Stomach (tissue), 9 donors: ENCODE measurements around the gene SEC11A. TPM values are rescaled to one million over a fixed set of nuclear protein-coding genes. Genes with fewer than 3 reads are reported as not detected.
"Not testable (repeated sequence)": the region's sequence is repeated elsewhere in the genome, so short reads cannot be mapped to it uniquely, and the experiment has no call there.

ENCODE experiments used
- DNase-seq, 2 donors: peaks; one replicate each; pipeline versions ENCODE4 v3.0.0 to v3.0.0-alpha.2; 2013 to 2019
- H3K27ac ChIP-seq, 5 donors: fragments of 200-600 bp in 4 of 5; sonication (generic) in 4 of 5; one replicate each; pipeline ENCODE4 v1.5.1; 2013 to 2019; ENCODE audit warnings: mild to moderate bottlenecking in 1 of 5, moderate library complexity in 1 of 5
- H3K27me3 ChIP-seq, 3 donors: fragments of 200-600 bp; sonication (generic); one replicate each; pipeline ENCODE4 v1.5.1; 2017 to 2019; ENCODE audit warnings: mixed run types in 1 of 3
- H3K36me3 ChIP-seq, 4 donors: fragments of 200-600 bp; sonication (generic); 1 replicate in 3 of 4; 2 replicates in 1 of 4; pipeline ENCODE4 v1.5.1; 2016 to 2019
- H3K4me1 ChIP-seq, 4 donors: fragments of 200-600 bp; sonication (generic); one replicate each; pipeline ENCODE4 v1.5.1; 2016 to 2019
- H3K4me3 ChIP-seq, 4 donors: fragments of 200-600 bp; sonication (generic) in 3 of 4; one replicate each; pipeline ENCODE4 v1.5.1; 2016 to 2019; ENCODE audit warnings: mild to moderate bottlenecking in 1 of 4
- H3K9me3 ChIP-seq, 4 donors: fragments of 200-600 bp; sonication (generic); one replicate each; pipeline ENCODE4 v1.5.1; 2016 to 2019
- CTCF ChIP-seq, 7 experiments: fragments of 450-650 bp in 4 of 7; fragments of 200-600 bp in 3 of 7; sonication (generic) in 3 of 7; IDR thresholded peaks; one replicate each; pipeline ENCODE4 v1.5.1; 2016 to 2019; ENCODE audit warnings: antibody characterized with exemption in 7 of 7, control low read depth in 2 of 7, mild to moderate bottlenecking in 1 of 7
- EP300 ChIP-seq: sonication (generic); formaldehyde crosslinking; IDR thresholded peaks from one replicate; pipeline ENCODE4 v1.6.1; 2017; ENCODE audit warnings: antibody characterized with exemption
- POLR2A ChIP-seq, 4 donors: fragments of 450-650 bp; IDR thresholded peaks; one replicate each; pipeline ENCODE4 v1.6.1; 2016; ENCODE audit warnings: antibody characterized with exemption in 4 of 4, control low read depth in 2 of 4, mild to moderate bottlenecking in 1 of 4, moderate library complexity in 1 of 4
- POLR2AphosphoS5 ChIP-seq, 3 donors: sonication (generic); formaldehyde crosslinking; IDR thresholded peaks; one replicate each; pipeline ENCODE4 v1.6.1; 2016; ENCODE audit warnings: antibody characterized with exemption in 3 of 3
- WGBS, 5 donors: extraction: QIAGEN DNeasy Blood & Tissue Kit in 3 of 5; methylation state at CpG; one replicate each; pipeline versions ENCODE4 v1.1.5 to v1.1.7; 2013 to 2018; 5-methylcytosine and 5-hydroxymethylcytosine counted together
- intact Hi-C: fragments of 100-400 bp; cut with DNase I; formaldehyde crosslinking; loops from one replicate; pipeline ENCODE4 v1.15.1; 2023; ENCODE audit warnings: low total_unique reads
- polyA plus RNA-seq, 3 donors: library from polyadenylated mRNA; stranded (reverse); fragments of 200-250 nt; gene quantifications; one replicate each; pipeline ENCODE4 v1.2.3, GENCODE V29; 2013
- total RNA-seq, 5 donors: library from RNA; depleted of rRNA; stranded (reverse); fragments of >200 nt; gene quantifications; one replicate each; pipeline versions ENCODE4 v1.1.0 to v1.2.3, GENCODE V29; 2014 to 2016
- donor health status: healthy with polysubstance abuse.
- donor health status: Bipolar disorder and iron deficiency.
- donor health status: healthy.

The SEC11A gene
- total and polyA plus RNA-seq, 8 donors: 24.3 to 186 (median 101) TPM

- no peak overlapping the region for H3K4me3 ChIP-seq
- H3K4me1 ChIP-seq: peaks cover 0 to 16% (median 8%) of the 10 kb centered on the region in 4 donors
- no peaks in the 10 kb centered on the region for H3K9me3 ChIP-seq
- no peaks in the 10 kb centered on the region for H3K27me3 ChIP-seq
- peaks cover 88 to 100% (median 100%) of the 10 kb centered on the region in 4 donors for H3K36me3 ChIP-seq
- no peak for TF ChIP-seq POLR2A (IDR thresholded peaks at IDR 0.05)
- WGBS, 5 donors: 90 to 97% (median 93%) methylated on average over 9 to 10 of the region's 10 CpGs
- intact Hi-C loops: no loop called here
- no peak for DNase-seq
- H3K27ac ChIP-seq: no peak overlapping the region
Observed at GRCh38 chr15:84645496-84645895, 70.4 kb downstream of the SEC11A start.

- TF ChIP-seq CTCF (IDR thresholded peaks at IDR 0.05) (no peak), POLR2AphosphoS5 (IDR thresholded peaks at IDR 0.05) (no peak), EP300 (no peak), POLR2A (IDR thresholded peaks at IDR 0.05) (no peak)
- H3K27me3 ChIP-seq: no peaks in the 10 kb centered on the region
Observed at GRCh38 chr15:84643838-84644237, 72.1 kb downstream of the SEC11A start.

GRCh38 chr15:84642640-84643039, 73.3 kb downstream of the SEC11A start:
- H3K27ac ChIP-seq, H3K27me3 ChIP-seq, H3K4me3 ChIP-seq, intact Hi-C loops, H3K9me3 ChIP-seq, DNase-seq, H3K4me1 ChIP-seq: not testable (repeated sequence)
- WGBS, 5 donors: 48 to 96% (median 60%) methylated on average over 2 of the region's 2 CpGs
- peaks cover 81 to 100% (median 100%) of the 10 kb centered on the region in 4 donors for H3K36me3 ChIP-seq

More at GRCh38 chr15:84643838-84644237, 72.1 kb downstream of the SEC11A start:
- H3K27ac ChIP-seq: no peak overlapping the region
- H3K4me3 ChIP-seq: no peak overlapping the region
- 91 to 96% (median 93%) methylated on average over 6 of the region's 6 CpGs for WGBS, 5 donors
- H3K36me3 ChIP-seq: peaks cover 90 to 100% (median 100%) of the 10 kb centered on the region in 4 donors
- peaks cover 0 to 3% (median 1%) of the 10 kb centered on the region in 4 donors for H3K4me1 ChIP-seq
- DNase-seq: no peak
- no peaks in the 10 kb centered on the region for H3K9me3 ChIP-seq
- intact Hi-C loops: no loop called here

- WGBS, 5 donors: 90 to 95% (median 92%) methylated on average over 9 of the region's 9 CpGs
- H3K27me3 ChIP-seq, H3K4me3 ChIP-seq, H3K4me1 ChIP-seq, H3K27ac ChIP-seq, H3K9me3 ChIP-seq, intact Hi-C loops, DNase-seq: not testable (repeated sequence)
- H3K36me3 ChIP-seq: peaks cover 76 to 100% (median 99%) of the 10 kb centered on the region in 4 donors
Observed at GRCh38 chr15:84641871-84642270, 74.1 kb downstream of the SEC11A start.

- intact Hi-C loops: no loop called here
Observed at GRCh38 chr15:84638103-84638502, 77.8 kb downstream of the SEC11A start.

More at GRCh38 chr15:84638103-84638502, 77.8 kb downstream of the SEC11A start:
- Histone ChIP-seq H3K36me3 (peaks cover 44 to 71% (median 65%) of the 10 kb centered on the region in 4 donors), H3K4me1 (peaks cover 6 to 28% (median 19%) of the 10 kb centered on the region in 4 donors), H3K27ac (no peak overlapping the region), H3K9me3 (no peaks in the 10 kb centered on the region), H3K4me3 (no peak overlapping the region), H3K27me3 (no peaks in the 10 kb centered on the region)
- DNase-seq: peak in 1 of 2 donors; percentile 46
- WGBS, 5 donors: 57 to 65% (median 64%) methylated on average over 3 of the region's 3 CpGs
- TF ChIP-seq EP300 (no peak), POLR2AphosphoS5 (IDR thresholded peaks at IDR 0.05) (peak in 1 of 3 donors; percentile 7), POLR2A (IDR thresholded peaks at IDR 0.05) (no peak), CTCF (IDR thresholded peaks at IDR 0.05) (peak in 1 of 7 experiments; percentile 35)
